CD4-positive, CD25-positive, alpha-beta regulatory T cell (primary cell): ENCODE data around the gene MAB21L4. TPM values are rescaled to one million over a fixed set of nuclear protein-coding genes. Genes with fewer than 3 reads are reported as not detected.

Experiments used
- polyA plus RNA-seq, 4 donors: library from polyadenylated mRNA; unstranded; fragments of 300-500 nt; fragmentation: Illumina TruSeq; gene quantifications; one replicate each; pipeline ENCODE4 v1.2.3, GENCODE V29; 2021
- total RNA-seq: library from RNA; stranded (reverse); gene quantifications from one replicate; pipeline ENCODE4 v1.2.3, GENCODE V29; 2022

MAB21L4 gene
- total and polyA plus RNA-seq, 5 donors from 2014 or later: not detected

Other genes with a start within 250 kb of the MAB21L4 start
- gene AQP12B, start 213.3 kb downstream of the MAB21L4 start, total RNA-seq: not detected
- gene AQP12B, start 213.3 kb downstream of the MAB21L4 start, polyA plus RNA-seq: not detected
- gene AQP12A, start 204.3 kb downstream of the MAB21L4 start, total RNA-seq: not detected
- not detected for gene AQP12A, start 204.3 kb downstream of the MAB21L4 start, polyA plus RNA-seq
- not detected for gene KIF1A, start 75.9 kb downstream of the MAB21L4 start, total RNA-seq
- gene KIF1A, start 75.9 kb downstream of the MAB21L4 start, polyA plus RNA-seq: not detected
- gene AGXT, start 27.3 kb downstream of the MAB21L4 start, total RNA-seq: not detected
- not detected for gene AGXT, start 27.3 kb downstream of the MAB21L4 start, polyA plus RNA-seq
- not detected for gene CROCC2, start 10.2 kb upstream of the MAB21L4 start, total RNA-seq
- gene CROCC2, start 10.2 kb upstream of the MAB21L4 start, polyA plus RNA-seq: not detected
- gene SNED1, start 102.5 kb upstream of the MAB21L4 start, total RNA-seq: 170 TPM
- 1 to 10 TPM; 1.7 to 5.6 (median 2.2) TPM for gene SNED1, start 102.5 kb upstream of the MAB21L4 start, polyA plus RNA-seq
- gene MTERF4, start 206.1 kb upstream of the MAB21L4 start, total RNA-seq: 105 TPM
- 10 to 100 TPM; 50.0 to 75.7 (median 62.2) TPM for gene MTERF4, start 206.1 kb upstream of the MAB21L4 start, polyA plus RNA-seq